Upper lobe of right lung (tissue), 1 donor: Measurements from ENCODE around the gene TIPARP. TPM values are rescaled to one million over a fixed set of nuclear protein-coding genes. Genes with fewer than 3 reads are reported as not detected.

ENCODE experiments used
- ATAC-seq: fragments of 200-7000 bp; cut with Tn5 transposase; one replicate; pipeline ENCODE4 v1.9.1; 2020; ENCODE audit warnings: mild to moderate bottlenecking, moderate library complexity
- DNase-seq: peaks from one replicate; pipeline ENCODE4 v3.0.0-alpha.2; 2020
- H3K27ac ChIP-seq: fragments of 200-600 bp; one replicate; pipeline ENCODE4 v1.8.0; 2022
- H3K27me3 ChIP-seq: fragments of 200-600 bp; one replicate; pipeline ENCODE4 v1.8.0; 2022; ENCODE audit warnings: mild to moderate bottlenecking
- H3K36me3 ChIP-seq: fragments of 200-600 bp; one replicate; pipeline ENCODE4 v1.8.0; 2022
- H3K4me1 ChIP-seq: fragments of 200-600 bp; one replicate; pipeline ENCODE4 v1.8.0; 2022
- H3K4me3 ChIP-seq: fragments of 200-600 bp; one replicate; pipeline ENCODE4 v1.8.0; 2022; ENCODE audit warnings: mild to moderate bottlenecking
- H3K9me3 ChIP-seq: fragments of 200-600 bp; one replicate; pipeline ENCODE4 v1.8.0; 2022
- CTCF ChIP-seq: fragments of 200-600 bp; IDR thresholded peaks from one replicate; pipeline ENCODE4 v1.8.0; 2022; ENCODE audit warnings: antibody characterized with exemption
- intact Hi-C: fragments of 100-400 bp; cut with DNase I; formaldehyde crosslinking; loops from one replicate; pipeline ENCODE4 v1.11.0; 2022
- total RNA-seq: library from RNA; stranded (reverse); fragmentation: NEBNext Ultra II Directional; extraction: Animal tissue kit (Norgen Biotek cat#: 25700); gene quantifications from one replicate; pipeline ENCODE4 v1.2.1, GENCODE V29; 2021
- donor health status: DM: no; HTN: yes; CAD: no; lungs with severe emphysema.

TIPARP gene
- total RNA-seq, 1 donor from 2014 or later: 56.9 TPM

- no peak for DNase-seq
- intact Hi-C loops: no loop called here
Measured at GRCh38 chr3:156658732-156659090, 15.7 kb upstream of the TIPARP start.

GRCh38 chr3:156659260-156659659 lies 15.1 kb upstream of the TIPARP start:
- no peak for ATAC-seq
- intact Hi-C loops: no loop called here

More at GRCh38 chr3:156658732-156659090, 15.7 kb upstream of the TIPARP start:
- Histone ChIP-seq H3K27ac (no peak overlapping the region), H3K9me3 (no peaks in the 10 kb centered on the region), H3K4me3 (no peak overlapping the region), H3K36me3 (no peaks in the 10 kb centered on the region), H3K4me1 (no peaks in the 10 kb centered on the region), H3K27me3 (no peaks in the 10 kb centered on the region)
- TF ChIP-seq CTCF: no peak
- ATAC-seq: no peak

GRCh38 chr3:156661155-156661554 lies 13.2 kb upstream of the TIPARP start:
- Histone ChIP-seq H3K4me1 (peaks cover 14% of the 10 kb centered on the region), H3K36me3 (no peaks in the 10 kb centered on the region), H3K27ac (no peak overlapping the region), H3K4me3 (no peak overlapping the region), H3K27me3 (no peaks in the 10 kb centered on the region), H3K9me3 (no peaks in the 10 kb centered on the region)
- DNase-seq (no peak), ATAC-seq (no peak)
- intact Hi-C loops: no loop called here
- TF ChIP-seq CTCF: no peak

More at GRCh38 chr3:156659260-156659659, 15.1 kb upstream of the TIPARP start:
- Histone ChIP-seq H3K9me3 (no peaks in the 10 kb centered on the region), H3K27me3 (no peaks in the 10 kb centered on the region), H3K27ac (no peak overlapping the region), H3K4me3 (no peak overlapping the region), H3K36me3 (no peaks in the 10 kb centered on the region), H3K4me1 (peaks cover 2% of the 10 kb centered on the region)
- no peak for DNase-seq
- no peak for TF ChIP-seq CTCF

GRCh38 chr3:156664011-156664830 lies 10.2 kb upstream of the TIPARP start:
- intact Hi-C loops: no loop called here
- peak; percentile 72 for ATAC-seq

GRCh38 chr3:156664831-156665178 lies 9.6 kb upstream of the TIPARP start:
- no peak for TF ChIP-seq CTCF
- Histone ChIP-seq H3K36me3 (no peaks in the 10 kb centered on the region), H3K4me1 (peaks cover 19% of the 10 kb centered on the region), H3K27me3 (no peaks in the 10 kb centered on the region), H3K4me3 (no peak overlapping the region), H3K9me3 (no peaks in the 10 kb centered on the region), H3K27ac (peak overlapping the region; percentile 52)
- DNase-seq (no peak), ATAC-seq (no peak)
- intact Hi-C loops: no loop called here

More at GRCh38 chr3:156664011-156664830, 10.2 kb upstream of the TIPARP start:
- Histone ChIP-seq H3K4me3 (no peak overlapping the region), H3K36me3 (no peaks in the 10 kb centered on the region), H3K27ac (peak overlapping the region; percentile 52), H3K9me3 (no peaks in the 10 kb centered on the region), H3K27me3 (no peaks in the 10 kb centered on the region), H3K4me1 (peaks cover 19% of the 10 kb centered on the region)
- no peak for TF ChIP-seq CTCF
- no peak for DNase-seq
